Neural cell (in vitro differentiated cells): ENCODE results near the gene NOC4L. TPM values are rescaled to one million over a fixed set of nuclear protein-coding genes. Genes with fewer than 3 reads are reported as not detected.

Experiments used
- H2AFZ ChIP-seq: fragments of 200-600, 300-800 bp; sonication (generic), shearing (Covaris generic); 2 replicates; pipeline ENCODE4 v1.6.0; 2014; ENCODE audit warnings: low read depth, mild to moderate bottlenecking, antibody characterized with exemption, low read length, moderate library complexity
- H3F3A ChIP-seq: fragments of 200-600 bp; shearing (Covaris generic); 2 replicates; pipeline ENCODE4 v1.6.1; 2016; ENCODE audit warnings: mild to moderate bottlenecking, moderate library complexity, mixed read lengths, antibody characterized with exemption, low read length; ENCODE audit not compliant: insufficient read depth, poor library complexity, severe bottlenecking
- H3K27ac ChIP-seq: fragments of 200-600, 300-800 bp; sonication (generic), shearing (Covaris generic); 2 replicates; pipeline ENCODE4 v1.5.1; 2014; ENCODE audit warnings: mild to moderate bottlenecking, low read length, moderate library complexity
- H3K27me3 ChIP-seq: fragments of 300-800, 200-600 bp; sonication (generic), shearing (Covaris generic); 2 replicates; pipeline ENCODE4 v1.6.0; 2014; ENCODE audit warnings: mild to moderate bottlenecking, low read depth, low read length, moderate library complexity; ENCODE audit not compliant: insufficient read depth
- H3K36me3 ChIP-seq: fragments of 300-800, 200-600 bp; sonication (generic), shearing (Covaris generic); 2 replicates; pipeline ENCODE4 v1.5.1; 2014; ENCODE audit warnings: mild to moderate bottlenecking, antibody characterized with exemption, low read length, moderate library complexity; ENCODE audit not compliant: insufficient read depth
- H3K4me2 ChIP-seq: fragments of 300-800, 200-600 bp; sonication (generic), shearing (Covaris generic); 2 replicates; pipeline ENCODE4 v1.6.0; 2014; ENCODE audit warnings: mild to moderate bottlenecking, low read length
- H3K4me3 ChIP-seq: fragments of 300-800, 200-600 bp; sonication (generic), shearing (Covaris generic); 2 replicates; pipeline ENCODE4 v1.5.1; 2014; ENCODE audit warnings: mild to moderate bottlenecking, low read length, moderate library complexity
- H3K79me2 ChIP-seq: fragments of 200-600 bp; shearing (Covaris generic); replicated peaks from 2 replicates; pipeline ENCODE4 v1.6.0; 2014; ENCODE audit warnings: mild to moderate bottlenecking, low read length, moderate library complexity; ENCODE audit not compliant: insufficient read depth
- H3K9ac ChIP-seq: fragments of 300-800, 200-600 bp; sonication (generic), shearing (Covaris generic); 2 replicates; pipeline ENCODE4 v1.6.1; 2016; ENCODE audit warnings: mild to moderate bottlenecking, low read length, mixed read lengths
- H3K9me2 ChIP-seq: fragments of 200-600 bp; shearing (Covaris generic); 2 replicates; pipeline ENCODE4 v1.6.1; 2016; ENCODE audit warnings: mild to moderate bottlenecking, low read length, mixed read lengths; ENCODE audit not compliant: insufficient read depth
- H3K9me3 ChIP-seq: fragments of 200-600, 300-800 bp; sonication (generic), shearing (Covaris generic); 2 replicates; pipeline ENCODE4 v1.6.1; 2016; ENCODE audit warnings: mild to moderate bottlenecking, mixed run types, low read length, moderate library complexity, mixed read lengths
- H4K20me1 ChIP-seq: fragments of 200-600 bp; shearing (Covaris generic); 2 replicates; pipeline ENCODE4 v1.6.1; 2016; ENCODE audit warnings: mild to moderate bottlenecking, mixed run types; ENCODE audit not compliant: insufficient read depth
- CTCF ChIP-seq: fragments of 450-650 bp; IDR thresholded peaks from 2 replicates; pipeline ENCODE4 v1.5.1; 2014; ENCODE audit warnings: antibody characterized with exemption, mild to moderate bottlenecking, moderate library complexity; ENCODE audit not compliant: poor library complexity, severe bottlenecking
- EP300 ChIP-seq: fragments of 450-650 bp; conservative IDR thresholded peaks from 2 replicates; pipeline ENCODE4 v1.6.1; 2014; ENCODE audit warnings: antibody characterized with exemption, mild to moderate bottlenecking, moderate library complexity; ENCODE audit not compliant: poor library complexity, severe bottlenecking
- EZH2 ChIP-seq: fragments of 200-600, 300-800 bp; shearing (Covaris generic), sonication (generic); IDR thresholded peaks from 2 replicates; pipeline ENCODE4 v1.6.1; 2014; ENCODE audit warnings: antibody characterized with exemption, low read length, borderline replicate concordance, mild to moderate bottlenecking; ENCODE audit not compliant: insufficient read depth, poor library complexity, severe bottlenecking
- MXI1 ChIP-seq: fragments of 450-650 bp; conservative IDR thresholded peaks from 2 replicates; pipeline ENCODE4 v1.6.1; 2014; ENCODE audit warnings: antibody characterized with exemption, mild to moderate bottlenecking; ENCODE audit not compliant: poor library complexity, severe bottlenecking
- POLR2AphosphoS5 ChIP-seq: IDR thresholded peaks from 2 replicates; pipeline ENCODE4 v1.6.1; 2012
- RAD21 ChIP-seq: fragments of 450-650 bp; conservative IDR thresholded peaks from 2 replicates; pipeline ENCODE4 v1.6.1; 2014; ENCODE audit warnings: antibody characterized with exemption, mild to moderate bottlenecking, moderate library complexity
- REST ChIP-seq: IDR thresholded peaks from 2 replicates; pipeline ENCODE4 v1.6.1; 2012; ENCODE audit warnings: borderline replicate concordance
- SMC3 ChIP-seq: fragments of 450-650 bp; conservative IDR thresholded peaks from 2 replicates; pipeline ENCODE4 v1.6.1; 2014; ENCODE audit warnings: antibody characterized with exemption, mild to moderate bottlenecking, moderate library complexity; ENCODE audit not compliant: poor library complexity
- TAF1 ChIP-seq: IDR thresholded peaks from 2 replicates; pipeline ENCODE4 v1.6.1; 2012; ENCODE audit warnings: low read depth
- polyA plus RNA-seq: library from polyadenylated mRNA; depleted of rRNA; stranded (reverse); fragments of >200 nt; gene quantifications from 2 replicates; pipeline ENCODE4 v1.2.3, GENCODE V29; 2014

The NOC4L gene
- polyA plus RNA-seq, 1 donor from 2014 or later = 26.9 TPM

- TF ChIP-seq TAF1 = no peak
- no peak for TF ChIP-seq SMC3
- TF ChIP-seq MXI1 = no peak
- TF ChIP-seq RAD21 = no peak
- TF ChIP-seq EZH2 = no peak
- TF ChIP-seq EP300 = no peak
- TF ChIP-seq POLR2AphosphoS5 = no peak
- TF ChIP-seq REST = no peak
- TF ChIP-seq CTCF = no peak
- H3K36me3 ChIP-seq = no peaks in the 10 kb centered on the region
- no peaks in the 10 kb centered on the region for H4K20me1 ChIP-seq
- H3K9ac ChIP-seq = no peak overlapping the region
- H3K4me2 ChIP-seq = no peak overlapping the region
- H3K27ac ChIP-seq = no peak overlapping the region
- H3K4me3 ChIP-seq = no peak overlapping the region
- no peaks in the 10 kb centered on the region for H3K79me2 ChIP-seq
- H3K9me2 ChIP-seq = no peaks in the 10 kb centered on the region
- H2AFZ ChIP-seq = no peak overlapping the region
- no peaks in the 10 kb centered on the region for H3K27me3 ChIP-seq
- no peaks in the 10 kb centered on the region for H3K9me3 ChIP-seq
- H3F3A ChIP-seq = no peaks in the 10 kb centered on the region
Measured at GRCh38 chr12:132171293-132171967, 27.2 kb downstream of the NOC4L start.

- H2AFZ ChIP-seq = no peak overlapping the region
- H3K9me3 ChIP-seq = no peaks in the 10 kb centered on the region
- no peaks in the 10 kb centered on the region for H3K79me2 ChIP-seq
- no peaks in the 10 kb centered on the region for H3K36me3 ChIP-seq
- no peaks in the 10 kb centered on the region for H4K20me1 ChIP-seq
- H3F3A ChIP-seq = no peaks in the 10 kb centered on the region
- H3K9ac ChIP-seq = no peak overlapping the region
- no peaks in the 10 kb centered on the region for H3K9me2 ChIP-seq
- H3K27ac ChIP-seq = no peak overlapping the region
- H3K4me3 ChIP-seq = no peak overlapping the region
- H3K27me3 ChIP-seq = no peaks in the 10 kb centered on the region
- no peak overlapping the region for H3K4me2 ChIP-seq
- no peak for TF ChIP-seq TAF1
- no peak for TF ChIP-seq MXI1
- TF ChIP-seq SMC3 = no peak
- no peak for TF ChIP-seq RAD21
- TF ChIP-seq REST = no peak
- no peak for TF ChIP-seq EP300
- TF ChIP-seq POLR2AphosphoS5 = no peak
- no peak for TF ChIP-seq CTCF
- TF ChIP-seq EZH2 = no peak
Measured at GRCh38 chr12:132171968-132172521, 27.8 kb downstream of the NOC4L start.
